Measurements from ENCODE around the gene DPPA5. TPM values are rescaled to one million over a fixed set of nuclear protein-coding genes. Genes with fewer than 3 reads are reported as not detected.

The DPPA5 gene
- total and polyA plus RNA-seq, 2 donors from 2014 or later, result not detected

DNA sequence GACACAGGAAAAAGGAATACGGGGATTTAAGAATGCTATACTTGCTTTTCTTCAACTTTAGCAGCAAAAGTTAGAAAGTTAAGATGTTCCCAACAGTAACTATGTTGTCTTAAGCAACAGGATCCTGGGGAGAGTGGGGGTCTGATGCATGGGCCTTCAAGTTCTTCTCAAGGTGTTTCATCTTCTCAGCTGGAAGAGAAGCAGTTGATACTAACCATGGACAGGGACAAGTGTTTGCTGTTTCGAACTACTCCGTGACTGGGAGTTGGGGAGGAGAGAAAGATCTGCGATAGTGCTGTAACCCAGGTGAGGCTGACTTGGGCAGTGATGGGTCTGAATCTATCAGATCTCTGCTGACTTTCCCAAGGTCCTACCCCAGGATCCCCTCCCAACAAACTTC lies 14.6 kb upstream of the DPPA5 start:
- intact Hi-C loops (cut with DNase I), result no loop called here

DNA sequence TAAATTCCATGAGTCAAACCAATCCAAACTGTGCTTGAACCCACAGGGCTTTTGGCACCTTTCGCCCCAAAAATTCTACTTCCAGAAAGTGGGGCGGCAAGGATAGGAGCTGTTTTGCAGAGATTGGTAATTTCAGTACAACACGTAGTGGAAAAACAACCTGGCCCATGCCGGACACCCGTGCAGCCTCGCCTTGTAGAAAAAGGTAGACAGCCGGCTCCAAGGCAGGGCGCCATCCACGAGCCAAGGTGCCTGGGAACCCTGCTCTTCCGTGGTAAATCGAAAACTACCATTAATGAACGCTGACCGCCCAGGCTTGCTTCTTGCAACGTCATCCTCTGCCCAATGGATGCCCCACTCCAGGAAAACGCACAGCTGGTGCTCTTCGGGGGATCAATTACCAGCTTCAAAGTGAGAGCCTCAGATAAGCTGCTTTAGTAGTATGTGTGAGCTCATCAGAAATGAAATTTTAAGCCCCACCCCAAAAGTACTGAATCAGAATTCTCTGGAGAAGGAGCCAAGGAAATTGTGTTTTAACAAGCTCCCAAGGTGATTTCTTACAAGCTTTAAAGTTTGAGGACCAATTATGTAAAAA lies 13.8 kb upstream of the DPPA5 start:
- no peaks in the 10 kb centered on the region for H3K36me3 ChIP-seq (ENCODE audit: control insufficient read depth in 2 of 3, insufficient read depth in 3 of 3, low read length in 3 of 3)
- FAIRE-seq (no peak), DNase-seq (no peak)

More for the DNA sequence above, 14.6 kb upstream of the DPPA5 start:
- Histone ChIP-seq H3K9me3 (ENCODE audit: control insufficient read depth in 2 of 3, insufficient read depth in 1 of 3, low read length in 3 of 3) (peaks cover 0 to 5% (median 0%) of the 10 kb centered on the region in 3 donors), H3K4me3 (ENCODE audit: low read length in 3 of 3) (no peak overlapping the region), H3K27ac (ENCODE audit: low read depth in 2 of 2, low read length in 2 of 2) (no peak overlapping the region), H3K27me3 (ENCODE audit: control insufficient read depth, insufficient read depth, low read length) (no peaks in the 10 kb centered on the region), H3K9ac (ENCODE audit: low read length in 3 of 3) (no peak overlapping the region), H3K36me3 (ENCODE audit: control insufficient read depth in 2 of 3, insufficient read depth in 3 of 3, low read length in 3 of 3) (no peaks in the 10 kb centered on the region), H3K4me1 (ENCODE audit: control insufficient read depth in 2 of 3, insufficient read depth in 2 of 3, low read depth in 1 of 3, low read length in 3 of 3) (no peaks in the 10 kb centered on the region)
- DNase-seq, result no peak
- TF ChIP-seq, protein P1, sequence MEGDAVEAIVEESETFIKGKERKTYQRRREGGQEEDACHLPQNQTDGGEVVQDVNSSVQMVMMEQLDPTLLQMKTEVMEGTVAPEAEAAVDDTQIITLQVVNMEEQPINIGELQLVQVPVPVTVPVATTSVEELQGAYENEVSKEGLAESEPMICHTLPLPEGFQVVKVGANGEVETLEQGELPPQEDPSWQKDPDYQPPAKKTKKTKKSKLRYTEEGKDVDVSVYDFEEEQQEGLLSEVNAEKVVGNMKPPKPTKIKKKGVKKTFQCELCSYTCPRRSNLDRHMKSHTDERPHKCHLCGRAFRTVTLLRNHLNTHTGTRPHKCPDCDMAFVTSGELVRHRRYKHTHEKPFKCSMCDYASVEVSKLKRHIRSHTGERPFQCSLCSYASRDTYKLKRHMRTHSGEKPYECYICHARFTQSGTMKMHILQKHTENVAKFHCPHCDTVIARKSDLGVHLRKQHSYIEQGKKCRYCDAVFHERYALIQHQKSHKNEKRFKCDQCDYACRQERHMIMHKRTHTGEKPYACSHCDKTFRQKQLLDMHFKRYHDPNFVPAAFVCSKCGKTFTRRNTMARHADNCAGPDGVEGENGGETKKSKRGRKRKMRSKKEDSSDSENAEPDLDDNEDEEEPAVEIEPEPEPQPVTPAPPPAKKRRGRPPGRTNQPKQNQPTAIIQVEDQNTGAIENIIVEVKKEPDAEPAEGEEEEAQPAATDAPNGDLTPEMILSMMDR (IDR thresholded peaks at IDR 0.05; ENCODE audit: borderline replicate concordance, extremely low read depth, insufficient read depth), result no peak
- FAIRE-seq, result no peak

DNA sequence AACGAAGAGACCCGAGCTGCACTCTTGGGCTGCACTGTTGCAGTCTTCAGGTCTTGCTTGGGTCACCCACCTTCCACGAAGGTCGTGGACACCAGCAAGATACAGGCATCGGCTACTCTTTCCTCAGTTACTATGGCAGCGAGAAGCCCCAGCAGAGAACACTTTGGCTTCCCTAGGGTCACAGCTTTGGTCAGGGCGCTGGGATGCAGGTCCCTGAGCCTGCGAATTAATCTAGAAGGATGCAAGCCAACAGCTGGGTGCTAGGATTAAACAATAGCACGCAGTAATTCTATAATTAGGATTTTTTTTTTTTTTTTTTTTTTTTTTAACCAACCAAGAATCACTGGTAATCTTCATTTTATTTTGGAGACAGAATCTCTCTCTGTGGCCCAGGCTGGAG lies 10.5 kb upstream of the DPPA5 start:
- Histone ChIP-seq H3K27me3 (ENCODE audit: control insufficient read depth, insufficient read depth, low read length) (no peaks in the 10 kb centered on the region), H3K9me3 (ENCODE audit: control insufficient read depth in 2 of 3, insufficient read depth in 1 of 3, low read length in 3 of 3) (no peaks in the 10 kb centered on the region), H3K27ac (ENCODE audit: low read depth in 2 of 2, low read length in 2 of 2) (no peak overlapping the region), H3K4me1 (ENCODE audit: control insufficient read depth in 2 of 3, insufficient read depth in 2 of 3, low read depth in 1 of 3, low read length in 3 of 3) (no peaks in the 10 kb centered on the region), H3K4me3 (ENCODE audit: low read length in 3 of 3) (no peak overlapping the region), H3K9ac (ENCODE audit: low read length in 3 of 3) (no peak overlapping the region), H3K36me3 (ENCODE audit: control insufficient read depth in 2 of 3, insufficient read depth in 3 of 3, low read length in 3 of 3) (no peaks in the 10 kb centered on the region)
- DNase-seq (no peak), FAIRE-seq (no peak)
- intact Hi-C loops (cut with DNase I), result no loop called here
- TF ChIP-seq, protein P1 (IDR thresholded peaks at IDR 0.05; ENCODE audit: borderline replicate concordance, extremely low read depth, insufficient read depth), result no peak

More for the DNA sequence above, 13.8 kb upstream of the DPPA5 start:
- no peaks in the 10 kb centered on the region for H3K27me3 ChIP-seq (ENCODE audit: control insufficient read depth, insufficient read depth, low read length)
- peaks cover 0 to 5% (median 0%) of the 10 kb centered on the region in 3 donors for H3K9me3 ChIP-seq (ENCODE audit: control insufficient read depth in 2 of 3, insufficient read depth in 1 of 3, low read length in 3 of 3)
- H3K9ac ChIP-seq (ENCODE audit: low read length in 3 of 3), result no peak overlapping the region
- no peak overlapping the region for H3K4me3 ChIP-seq (ENCODE audit: low read length in 3 of 3)
- no peak overlapping the region for H3K27ac ChIP-seq (ENCODE audit: low read depth in 2 of 2, low read length in 2 of 2)
- TF ChIP-seq, protein P1 (IDR thresholded peaks at IDR 0.05; ENCODE audit: borderline replicate concordance, extremely low read depth, insufficient read depth), result no peak
- intact Hi-C loops (cut with DNase I), result no loop called here
- no peaks in the 10 kb centered on the region for H3K4me1 ChIP-seq (ENCODE audit: control insufficient read depth in 2 of 3, insufficient read depth in 2 of 3, low read depth in 1 of 3, low read length in 3 of 3)

DNA sequence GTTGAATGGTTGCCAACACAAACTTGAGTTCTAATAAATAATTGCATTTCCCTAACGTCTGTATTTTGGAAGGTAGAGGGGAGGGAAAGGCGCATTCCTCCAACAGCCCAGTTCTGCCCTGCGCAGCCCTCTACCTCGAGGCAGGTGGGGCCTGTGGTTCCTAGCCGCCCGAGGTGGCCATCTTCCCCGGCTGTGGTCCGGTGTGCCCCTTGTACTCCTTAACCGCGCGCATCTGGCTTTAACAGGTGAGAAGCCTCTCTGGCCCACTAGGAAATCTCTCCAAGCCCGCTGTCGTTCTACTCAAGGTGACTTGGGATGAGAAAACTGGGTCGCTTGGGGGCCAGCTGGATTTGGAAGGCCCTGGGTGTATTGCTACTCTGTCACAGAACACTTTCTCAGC lies 10.0 kb upstream of the DPPA5 start:
- intact Hi-C loops (cut with DNase I), result no loop called here
- TF ChIP-seq, protein P1 (IDR thresholded peaks at IDR 0.05; ENCODE audit: borderline replicate concordance, extremely low read depth, insufficient read depth), result no peak
- Histone ChIP-seq H3K4me1 (ENCODE audit: control insufficient read depth in 2 of 3, insufficient read depth in 2 of 3, low read depth in 1 of 3, low read length in 3 of 3) (no peaks in the 10 kb centered on the region), H3K4me3 (ENCODE audit: low read length in 3 of 3) (no peak overlapping the region), H3K9ac (ENCODE audit: low read length in 3 of 3) (no peak overlapping the region), H3K27me3 (ENCODE audit: control insufficient read depth, insufficient read depth, low read length) (no peaks in the 10 kb centered on the region), H3K27ac (ENCODE audit: low read depth in 2 of 2, low read length in 2 of 2) (no peak overlapping the region), H3K9me3 (ENCODE audit: control insufficient read depth in 2 of 3, insufficient read depth in 1 of 3, low read length in 3 of 3) (no peaks in the 10 kb centered on the region), H3K36me3 (ENCODE audit: control insufficient read depth in 2 of 3, insufficient read depth in 3 of 3, low read length in 3 of 3) (no peaks in the 10 kb centered on the region)
- DNase-seq, result no peak
- FAIRE-seq, result no peak

Data from kidney (tissue), 14 donors.